Activated T-cell treated with anti-CD3 and anti-CD28 coated beads, Interleukin-2, amount 50 U/mL, for 48 hours (primary cell): ENCODE results near the gene DENND4C.
A peak's percentile ranks its signal among the peaks of the same experiment; 100 is the strongest.
"Not testable (repeated sequence)": the region's sequence is repeated elsewhere in the genome, so short reads cannot be mapped to it uniquely, and the experiment has no call there.

Experiments
- DNase-seq, 2 experiments: peaks; one replicate each; pipeline ENCODE4 v3.0.0-alpha.2; 2020

DENND4C gene

DNA sequence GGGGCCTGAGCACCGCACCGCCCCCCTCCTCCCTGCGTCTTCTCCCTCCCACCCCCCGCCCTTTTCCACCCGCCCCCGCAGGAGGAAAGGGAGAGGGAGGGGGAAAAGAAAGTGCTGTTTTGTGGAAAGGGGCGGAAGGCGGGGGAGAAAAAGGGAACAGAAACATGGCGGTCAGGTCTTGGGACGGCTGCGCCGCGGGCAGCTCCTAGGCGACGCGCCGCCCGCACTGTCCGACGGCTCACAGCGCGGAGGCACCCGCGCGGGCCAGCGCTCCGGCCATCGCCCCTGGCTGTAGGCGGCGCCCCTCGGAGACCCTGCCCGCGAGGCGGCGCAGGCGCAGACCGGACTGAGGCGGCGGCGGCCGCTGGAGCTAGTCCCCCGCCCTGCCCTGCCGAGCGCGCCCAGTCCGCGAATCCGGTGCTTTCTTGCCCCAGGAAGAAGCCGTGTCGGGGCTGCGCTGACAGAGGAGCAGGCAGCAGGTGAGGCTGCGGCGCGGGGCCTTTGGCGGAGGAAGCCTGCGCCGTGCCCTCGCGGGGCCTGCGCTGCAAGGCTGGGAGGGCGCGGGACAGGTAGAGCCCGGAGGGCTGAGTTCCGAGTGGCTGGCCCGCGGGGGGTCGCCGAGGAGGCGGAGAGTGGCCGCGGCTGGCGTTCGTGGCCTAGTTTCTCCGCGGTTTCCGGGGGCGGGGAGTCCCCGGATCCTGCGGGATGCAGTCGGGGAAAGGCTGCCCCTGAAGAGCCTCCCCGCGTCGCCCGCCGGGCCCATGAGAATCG is at the start of gene DENND4C:
DENND4C (plus strand) TSS at position 339 of the 771 bp plus-strand sequence. CDS start 45,482 bp downstream, outside the sequence.
- DNase-seq = peak; percentile 79 to 84

DNA sequence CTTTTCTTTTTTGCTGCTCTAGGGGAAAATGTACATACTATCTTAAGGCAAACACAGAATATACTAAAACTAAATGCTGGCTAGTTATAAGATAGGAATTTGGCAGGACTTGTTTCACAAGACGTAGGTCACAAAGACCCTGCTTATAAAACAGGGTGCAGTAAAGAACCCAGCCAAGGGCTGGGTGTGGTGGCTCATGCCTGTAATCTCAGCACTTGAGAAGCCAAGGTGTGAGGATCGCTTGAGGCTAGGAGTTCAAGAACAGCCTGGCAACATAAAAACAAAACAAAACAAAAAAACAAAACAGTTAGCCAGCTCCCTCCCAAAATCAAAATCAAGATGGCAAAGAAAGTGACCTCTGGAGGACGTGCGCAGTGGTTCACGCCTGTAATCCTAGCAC is 49.5 kb upstream of the DENND4C start:
- no peak for DNase-seq

DNA sequence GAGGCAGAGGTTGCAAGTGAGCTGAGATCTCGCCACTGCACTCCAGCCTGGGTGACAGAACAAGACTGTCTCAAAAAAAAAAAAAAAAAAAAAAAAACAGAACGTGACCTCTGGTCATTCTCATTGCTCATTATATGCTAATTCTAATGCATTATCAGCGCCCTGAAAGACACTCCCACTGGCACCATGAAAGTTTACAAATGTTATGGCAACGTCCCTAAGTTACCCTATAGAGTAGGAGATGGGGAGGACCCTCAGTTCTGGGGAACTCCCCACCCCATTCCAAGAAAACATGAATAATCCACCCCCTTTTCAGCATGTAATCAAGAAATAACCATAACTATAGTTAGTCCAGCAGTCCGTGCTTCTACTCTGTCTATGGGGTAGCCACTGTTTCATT is 48.9 kb upstream of the DENND4C start:
- DNase-seq = no peak

DNA sequence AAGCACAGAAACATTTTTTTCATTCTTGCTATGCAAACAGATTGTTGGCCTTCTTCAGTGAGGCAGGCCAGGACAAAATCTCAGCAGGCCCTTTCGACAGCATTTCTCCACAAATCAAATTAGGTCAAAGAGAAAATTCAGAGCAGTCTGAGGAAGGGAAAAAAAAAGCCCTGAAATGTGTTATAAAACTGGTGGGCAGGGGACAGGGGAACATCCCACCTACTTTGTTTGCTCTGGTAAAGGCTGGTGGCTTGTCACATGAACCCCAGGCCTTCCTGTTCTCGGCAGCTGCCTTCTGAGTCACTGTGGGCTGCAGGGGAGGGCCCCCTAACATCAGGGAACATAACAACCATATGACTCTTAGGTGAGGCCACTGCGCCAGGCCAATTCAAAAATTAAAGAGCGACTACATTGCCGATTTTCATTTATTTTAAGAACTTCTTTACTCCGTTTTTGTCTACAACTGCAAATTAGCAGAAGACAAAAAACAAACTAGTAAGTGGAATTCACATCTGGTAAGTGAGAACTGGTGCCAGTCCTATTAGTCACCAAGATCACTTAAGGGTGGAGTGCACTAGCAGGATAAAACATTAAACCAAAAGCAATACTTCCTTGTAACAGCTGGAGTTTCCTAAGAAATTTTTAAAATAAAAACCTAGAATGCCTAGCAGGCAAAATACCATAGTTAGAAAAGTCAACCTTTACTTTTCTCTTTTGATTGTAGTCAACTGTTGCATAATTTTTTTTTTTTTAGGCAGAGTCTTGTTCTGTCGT is 46.2 kb upstream of the DENND4C start:
- DNase-seq = peak; percentile 80 to 84

DNA sequence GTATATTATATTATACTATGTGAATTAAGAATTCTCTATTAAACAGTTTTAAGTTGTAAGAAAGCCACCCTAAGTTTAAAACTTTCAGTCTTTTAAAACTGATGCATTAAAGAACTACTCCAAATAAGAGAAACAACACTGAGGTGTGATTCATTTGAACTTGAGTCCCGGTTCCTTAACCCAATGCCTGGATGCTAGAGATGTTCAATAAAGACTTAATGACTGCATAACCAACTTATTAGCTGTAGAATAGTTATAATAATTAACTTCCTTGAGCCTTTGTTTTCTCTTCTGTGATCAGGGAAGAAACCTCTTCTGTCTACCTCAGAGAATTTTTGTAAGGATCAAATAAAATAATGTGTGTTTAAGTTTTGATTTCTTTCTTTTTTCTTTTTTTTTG is 45.3 kb upstream of the DENND4C start:
- no peak for DNase-seq

DNA sequence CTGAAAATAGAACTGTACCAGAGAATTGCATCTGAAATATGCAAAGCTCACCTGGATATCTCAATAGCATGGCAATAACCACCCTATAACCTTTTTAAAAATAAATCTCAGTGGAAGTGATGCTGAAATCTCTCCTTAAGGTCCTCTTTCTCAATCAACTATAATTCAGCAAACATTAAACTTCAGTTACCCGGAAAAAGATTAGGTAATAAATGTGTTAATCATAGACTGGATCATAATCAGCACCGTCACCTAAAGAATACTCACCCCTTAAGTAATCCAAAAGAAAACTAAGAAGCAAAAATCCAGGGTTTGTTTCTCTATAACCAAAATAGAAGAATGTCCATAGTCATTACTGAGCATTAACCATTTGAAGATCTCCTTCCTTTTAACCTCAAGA is 44.3 kb upstream of the DENND4C start:
- no peak for DNase-seq

DNA sequence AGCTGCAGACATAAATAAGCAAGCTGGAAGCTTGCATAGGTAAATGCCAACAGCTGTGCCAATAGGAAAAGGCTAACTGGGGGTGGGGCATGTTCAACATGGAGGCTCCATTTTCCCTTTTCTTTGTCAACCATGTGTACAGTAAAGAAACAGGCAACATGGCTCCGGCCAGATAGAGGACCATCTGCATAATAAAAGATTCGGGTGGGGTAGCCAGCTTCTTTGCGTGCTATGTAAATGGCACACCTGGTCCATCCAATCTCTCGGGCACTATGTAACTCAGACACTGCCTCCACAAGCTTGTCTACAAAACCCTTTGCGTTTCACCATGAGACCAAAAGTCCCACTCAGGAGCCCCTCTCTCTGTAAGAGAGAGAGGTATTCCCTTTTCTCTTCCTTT is 41.7 kb upstream of the DENND4C start:
- no peak for DNase-seq

DNA sequence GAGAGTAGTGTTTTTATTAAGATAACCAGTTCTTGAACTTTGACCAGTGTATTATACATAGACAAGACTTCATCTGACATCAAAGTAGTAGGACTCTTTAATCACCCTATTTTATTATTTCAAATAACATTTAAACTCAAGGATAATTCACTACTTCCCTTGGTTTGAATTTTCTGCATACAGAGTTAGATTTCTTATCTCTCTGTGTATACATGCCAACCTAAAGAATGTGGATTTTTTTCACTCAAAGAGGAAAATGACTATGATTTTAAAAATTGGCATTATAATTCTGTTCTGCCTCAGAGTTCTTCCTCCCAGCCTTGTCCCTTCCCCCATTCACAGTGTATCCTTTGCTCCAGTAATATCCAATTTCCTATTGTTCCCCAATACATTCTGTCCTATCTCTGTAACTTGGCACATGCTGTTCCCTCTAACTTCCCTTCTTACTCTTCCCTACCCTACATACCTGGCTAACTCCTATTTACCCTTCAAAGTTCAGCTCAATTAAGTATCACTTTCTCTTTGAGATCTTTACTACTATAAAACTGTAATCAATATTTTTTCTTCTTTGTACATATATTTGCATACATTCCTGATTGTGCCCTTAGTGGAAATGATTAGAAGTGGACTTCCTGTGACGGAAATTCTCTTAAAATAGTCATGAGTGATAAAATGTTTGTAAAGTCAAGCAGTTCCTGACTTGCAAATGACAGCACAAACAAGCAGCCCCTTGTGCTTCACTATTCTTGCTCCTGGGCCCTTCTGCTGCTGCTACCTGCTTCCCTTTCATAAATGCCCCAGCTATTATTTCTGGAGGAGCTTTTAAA is 38.1 kb upstream of the DENND4C start:
- DNase-seq = no peak

DNA sequence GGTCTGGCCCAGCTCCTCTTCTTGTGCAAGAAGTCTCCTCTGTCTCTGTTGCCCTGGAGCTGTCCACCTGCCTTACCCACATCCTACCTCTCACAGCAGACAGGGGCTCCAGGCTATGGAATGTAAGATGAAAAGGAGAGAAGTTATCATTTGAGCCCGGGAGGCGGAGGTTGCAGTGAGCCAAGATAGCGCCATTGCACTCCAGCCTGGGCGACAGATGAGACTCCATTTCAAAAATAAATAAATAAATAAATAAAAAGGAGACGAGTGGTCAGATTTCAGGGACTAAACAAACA is 37.5 kb upstream of the DENND4C start:
- DNase-seq = no peak

DNA sequence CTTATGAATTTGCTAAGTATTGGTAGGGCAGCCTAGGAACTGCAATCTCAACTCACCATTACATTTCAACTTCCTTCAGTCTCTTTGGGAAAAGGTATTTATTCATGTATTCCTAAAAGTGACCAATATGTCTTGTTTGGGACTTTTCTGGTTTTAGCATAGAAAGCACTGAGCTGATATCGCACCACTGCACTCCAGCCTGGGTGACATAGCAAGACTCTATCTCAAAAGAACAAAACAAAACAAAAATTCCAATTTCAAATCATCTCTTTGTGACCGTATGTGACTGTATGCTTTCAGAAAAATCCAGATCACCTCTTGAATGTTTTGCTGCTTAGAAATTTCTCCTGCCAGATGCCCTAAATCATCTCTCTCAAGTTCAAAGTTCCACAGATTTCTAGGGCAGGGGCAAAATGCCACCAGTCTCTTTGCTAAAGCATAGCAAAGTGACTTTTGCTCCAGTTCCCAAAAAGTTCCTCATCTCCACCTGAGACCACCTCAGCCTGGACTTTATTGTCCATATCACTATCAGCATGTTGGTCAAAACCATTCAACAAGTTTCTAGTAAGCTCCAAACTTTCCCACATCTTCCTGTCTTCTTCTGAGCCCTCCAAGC is 37.0 kb upstream of the DENND4C start:
- DNase-seq = not testable (repeated sequence)

DNA sequence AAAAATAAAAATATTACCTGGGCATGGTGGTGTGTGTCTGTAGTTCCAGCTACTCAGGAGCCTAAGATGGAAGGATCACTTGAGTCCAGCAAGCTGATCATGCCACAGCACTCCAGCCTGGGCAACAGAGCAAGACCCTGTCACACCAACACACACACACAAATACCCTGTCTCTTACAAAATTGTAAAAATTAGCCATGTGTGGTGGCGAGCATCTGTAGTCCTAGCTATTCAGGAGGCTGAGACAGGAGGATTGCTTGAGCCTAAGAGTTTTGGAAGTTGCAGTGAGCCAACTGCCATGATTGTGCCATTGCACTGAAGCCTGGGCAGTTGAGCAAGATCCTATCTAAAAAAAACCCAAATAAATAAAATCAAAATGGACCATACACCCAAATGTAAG is 32.1 kb upstream of the DENND4C start:
- DNase-seq = no peak

DNA sequence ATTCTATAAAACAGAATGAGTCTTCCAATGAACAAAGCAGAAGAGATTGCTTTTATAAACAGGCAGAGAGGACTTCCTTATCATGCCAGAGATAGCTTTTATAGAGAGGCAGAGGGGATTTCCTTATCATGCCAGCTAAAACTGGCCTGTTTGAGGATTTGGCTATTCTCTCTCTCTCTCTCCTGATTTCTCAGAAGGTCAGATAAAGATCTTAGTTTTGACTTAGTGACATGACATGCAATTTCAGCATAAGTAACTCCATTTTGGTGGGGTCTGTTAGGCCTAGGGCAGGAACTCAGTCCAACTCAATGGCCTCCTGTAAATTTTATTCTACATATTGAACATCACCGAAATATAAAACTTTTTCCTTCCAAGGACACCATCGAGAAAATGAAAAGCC is 31.5 kb upstream of the DENND4C start:
- DNase-seq = no peak

DNA sequence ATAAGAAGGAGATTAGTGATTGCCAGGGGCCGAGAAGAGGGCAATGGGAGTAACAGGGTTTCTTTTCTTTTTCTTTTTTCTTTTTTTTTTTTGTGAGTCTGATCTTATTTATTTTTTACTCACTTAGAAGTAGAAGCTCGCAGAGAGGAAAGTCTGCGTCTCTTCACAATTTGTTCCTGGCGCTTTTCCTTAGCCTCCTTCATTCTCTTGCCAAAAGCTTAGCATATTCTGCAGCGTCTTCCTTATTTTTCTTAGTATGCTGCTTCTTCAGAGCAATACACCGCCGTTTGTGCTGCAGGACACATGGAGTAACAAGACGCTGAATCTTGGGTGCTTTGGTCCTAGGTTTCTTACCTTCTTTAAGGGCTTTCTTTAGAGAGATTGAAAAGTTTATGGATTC is 30.3 kb upstream of the DENND4C start:
- DNase-seq = no peak

DNA sequence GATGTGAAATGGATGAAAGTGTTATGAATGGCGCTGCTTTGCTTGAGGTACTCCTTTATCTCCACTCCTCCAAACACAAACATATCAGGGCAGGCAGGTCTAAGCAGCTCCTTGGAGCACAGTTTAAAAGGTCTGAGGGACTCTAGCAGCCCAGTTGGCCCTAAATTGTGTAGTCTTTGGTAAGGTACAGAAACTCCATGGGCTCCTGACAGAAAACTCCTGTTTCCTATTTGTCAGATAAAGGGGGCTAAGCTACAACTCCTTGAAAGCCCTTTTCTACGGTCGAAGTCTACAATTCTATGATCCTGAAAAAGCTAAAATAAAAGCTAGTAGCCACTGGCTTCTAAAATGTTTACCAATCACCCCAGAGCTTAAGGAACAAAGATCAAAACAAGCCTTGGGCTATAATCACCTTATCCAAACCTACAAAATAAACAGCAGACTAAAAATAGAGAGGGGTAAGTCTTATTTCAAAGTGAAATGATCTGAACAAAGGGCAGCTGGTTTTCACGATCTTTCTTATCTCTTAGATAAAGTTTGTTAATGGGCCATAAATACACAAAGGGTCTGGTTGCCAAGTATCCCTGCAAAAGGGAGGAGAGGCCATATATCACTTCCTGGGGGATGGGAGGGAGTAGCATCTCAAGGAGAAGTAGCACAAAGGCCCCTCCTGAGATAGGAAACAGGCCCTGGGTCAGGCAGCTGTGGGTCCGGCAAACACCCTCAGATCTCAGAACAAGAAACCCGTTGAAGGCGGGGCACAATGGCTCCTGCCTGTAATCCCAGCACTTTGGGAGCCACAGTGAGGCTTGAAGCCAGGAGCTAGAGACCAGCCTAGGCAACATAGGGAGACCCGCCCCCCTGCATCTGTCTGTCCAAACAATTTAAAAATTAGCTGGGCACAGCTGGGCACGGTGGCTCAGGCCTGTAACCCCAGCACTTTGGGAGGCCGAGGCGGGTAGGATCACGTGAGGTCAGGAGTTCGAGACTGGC is 28.3 kb upstream of the DENND4C start:
- no peak for DNase-seq

DNA sequence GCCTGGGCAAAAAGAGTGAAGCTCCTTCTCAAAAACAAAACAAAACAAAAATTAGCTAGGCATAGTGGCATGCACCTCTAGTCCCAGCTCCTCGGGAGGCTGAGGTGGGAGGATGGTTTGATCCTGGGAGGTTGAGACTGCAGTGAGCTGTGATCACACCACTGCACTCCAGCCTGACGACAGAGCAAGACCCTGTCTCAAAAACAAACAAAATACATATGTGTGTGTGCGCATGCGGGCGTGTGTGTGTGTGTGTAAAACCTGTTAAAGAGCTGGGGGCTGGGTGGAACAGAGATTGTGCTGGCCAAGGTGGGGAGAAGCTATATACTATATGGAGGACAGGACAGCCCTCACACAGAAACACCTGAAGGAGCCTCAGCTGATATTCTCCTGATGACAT is 27.4 kb upstream of the DENND4C start:
- no peak for DNase-seq

DNA sequence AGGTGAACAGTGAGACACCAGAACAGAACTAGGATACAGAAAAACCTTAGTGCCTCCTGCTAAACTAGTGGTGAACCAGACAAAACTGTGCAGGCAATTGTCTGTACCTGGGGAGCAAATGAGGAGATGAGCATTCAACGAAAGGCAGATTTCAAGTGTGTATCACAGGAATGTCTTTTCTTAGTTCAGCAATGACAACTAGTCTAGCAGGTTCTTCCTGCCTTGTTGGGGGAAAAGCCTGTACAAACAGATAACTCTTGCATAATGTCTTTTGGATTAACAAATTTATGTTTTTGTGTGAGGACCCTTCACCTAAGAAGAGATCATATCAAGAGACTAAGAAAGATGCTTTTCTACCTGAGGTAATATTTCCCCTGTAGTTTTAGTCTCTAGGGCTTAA is 21.8 kb upstream of the DENND4C start:
- DNase-seq = no peak

DNA sequence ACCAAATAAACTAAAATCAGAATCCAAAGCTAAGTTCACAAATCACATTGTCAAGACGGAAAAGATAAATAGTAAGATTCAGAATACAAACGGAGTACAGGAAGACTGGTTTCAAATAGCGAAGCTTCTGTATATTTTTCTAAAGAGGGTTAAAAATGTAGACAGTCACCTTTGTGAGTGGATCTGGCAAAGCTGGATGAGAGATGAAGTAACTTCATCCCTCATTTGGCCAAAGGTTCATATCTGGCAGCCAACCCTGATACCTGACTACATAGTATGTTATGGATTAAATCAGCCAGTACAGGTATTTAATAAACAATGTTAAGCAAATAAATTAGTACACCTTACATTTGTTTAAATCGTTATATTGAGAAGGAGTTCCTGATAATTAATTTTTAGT is 21.3 kb upstream of the DENND4C start:
- no peak for DNase-seq

DNA sequence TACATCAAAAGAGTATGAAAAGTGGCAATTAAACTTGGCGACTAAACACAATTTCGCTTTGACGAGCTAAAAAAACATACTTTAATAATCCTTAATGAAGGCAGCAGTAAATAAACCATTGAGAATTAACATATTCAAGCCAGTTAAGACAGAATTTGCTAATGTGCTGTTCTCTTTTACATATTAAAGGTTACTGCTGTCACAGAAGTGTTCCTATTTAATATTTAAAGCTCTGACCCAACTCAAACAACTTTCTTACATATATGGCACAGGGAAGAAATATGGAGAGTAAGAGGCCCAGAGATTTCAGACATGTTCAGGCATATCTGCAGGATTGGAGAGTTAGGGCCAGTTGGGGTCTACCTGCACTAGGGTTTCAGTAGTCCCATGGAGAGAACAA is 16.7 kb upstream of the DENND4C start:
- DNase-seq = no peak

DNA sequence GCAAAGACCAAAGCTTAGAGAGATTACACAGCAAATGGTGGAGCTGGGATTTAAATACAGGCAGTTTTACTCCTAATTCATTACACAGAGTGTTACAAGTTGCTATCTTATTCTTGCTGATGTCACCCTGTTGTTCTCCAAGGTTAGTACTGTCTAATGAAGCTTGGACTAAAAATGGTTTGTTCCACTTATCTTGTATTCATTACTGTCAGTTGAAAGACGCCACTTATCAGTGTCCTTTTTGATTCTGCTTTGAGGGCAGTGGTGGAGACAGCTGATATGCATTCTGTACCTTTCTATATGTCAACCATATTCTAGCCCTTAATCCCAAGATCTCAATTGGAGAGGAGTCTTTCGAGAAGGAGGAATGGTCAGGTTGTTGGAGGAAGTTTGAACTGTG is 14.0 kb upstream of the DENND4C start:
- DNase-seq = no peak

DNA sequence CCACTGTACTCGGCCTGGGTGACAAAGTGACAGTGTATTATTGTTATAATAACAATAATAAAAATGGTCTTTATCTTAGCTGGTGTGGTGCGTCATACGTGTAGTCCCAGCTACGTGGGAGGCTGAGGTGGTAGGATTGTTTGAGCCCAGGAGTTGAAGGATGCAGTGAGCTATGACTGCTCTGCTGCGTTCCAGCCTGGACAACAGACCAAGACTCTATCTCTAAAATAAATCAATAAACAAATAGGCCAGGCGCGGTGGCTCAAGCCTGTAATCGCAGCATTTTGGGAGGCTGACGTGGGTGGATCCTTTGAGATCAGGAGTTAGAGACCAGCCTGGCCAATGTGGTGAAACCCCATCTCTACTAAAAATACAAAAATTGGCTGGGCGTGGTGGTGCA is 9.2 kb upstream of the DENND4C start:
- DNase-seq = no peak

DNA sequence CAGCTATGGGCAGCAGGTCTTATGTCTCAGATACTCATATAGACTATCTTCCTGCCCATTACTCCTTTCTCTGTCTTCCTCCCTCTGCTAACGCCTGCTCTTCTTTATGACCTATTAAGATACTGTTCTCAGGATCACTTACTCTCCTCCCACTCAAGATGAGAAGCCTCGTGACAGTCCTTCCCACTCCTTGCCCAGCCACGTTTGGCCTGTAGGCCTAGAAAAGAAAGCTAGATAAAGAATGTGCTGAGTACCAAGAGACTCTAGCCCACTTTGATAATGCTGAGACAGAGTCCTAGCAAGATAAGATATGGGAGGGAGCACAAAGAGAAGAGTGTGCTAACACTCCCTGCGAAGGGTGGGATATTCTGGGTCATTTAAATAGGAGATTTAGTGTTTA is 6.8 kb upstream of the DENND4C start:
- no peak for DNase-seq

DNA sequence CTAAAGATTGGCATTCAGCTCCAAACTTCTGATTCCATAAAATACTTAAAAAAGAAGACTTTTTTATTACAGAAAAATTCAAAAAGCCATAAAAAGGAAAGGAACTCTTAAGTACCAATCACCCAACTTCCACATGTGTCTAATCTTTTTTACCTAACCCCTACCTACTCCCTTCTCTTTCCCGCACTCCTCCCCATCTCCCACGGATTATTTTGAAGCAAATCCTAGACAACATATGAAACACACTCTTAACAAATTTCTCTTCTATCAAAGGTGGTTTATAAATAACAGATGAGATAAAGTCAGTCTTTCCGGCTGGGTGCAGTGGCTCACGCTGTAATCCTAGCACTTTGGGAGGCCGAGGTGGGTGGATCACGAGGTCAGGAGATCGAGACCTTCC is 5.9 kb upstream of the DENND4C start:
- no peak for DNase-seq
